Umbilical cord (tissue), 2 donors: ENCODE data around the gene GNAL. TPM values are rescaled to one million over a fixed set of nuclear protein-coding genes. Genes with fewer than 3 reads are reported as not detected.
A peak's percentile ranks its signal among the peaks of the same experiment; 100 is the strongest.
"Not testable (repeated sequence)": the region's sequence is repeated elsewhere in the genome, so short reads cannot be mapped to it uniquely, and the experiment has no call there.

Experiments
- DNase-seq: peaks from one replicate; pipeline ENCODE4 v3.0.0-alpha.2; 2015; ENCODE audit warnings: low spot score
- total RNA-seq: library from RNA; depleted of rRNA; stranded (reverse); fragments of >200 nt; gene quantifications from one replicate; pipeline ENCODE4 v1.2.3, GENCODE V29; 2014; ENCODE audit warnings: low replicate concordance; ENCODE audit not compliant: insufficient read depth

Gene GNAL
- total RNA-seq, 1 donor from 2014 or later: 2.9 TPM

- no peak for DNase-seq
These were observed 217.1 kb downstream of the GNAL start for GRCh38 chr18:11906176-11906575.

- DNase-seq: no peak
These were observed 218.1 kb downstream of the GNAL start for GRCh38 chr18:11906926-11907874.

- peak; percentile 92 for DNase-seq
These were observed 219.4 kb downstream of the GNAL start, which contains the start of gene MPPE1 for GRCh38 chr18:11908182-11909060. Gene MPPE1, minus strand, starts transcription at chr18:11908317. Its CDS starts 11,053 bp downstream, at chr18:11897264.

- DNase-seq: no peak
These were observed 220.0 kb downstream of the GNAL start for GRCh38 chr18:11909061-11909455.

GRCh38 chr18:11909591-11910026 is 220.5 kb downstream of the GNAL start:
- DNase-seq: no peak

GRCh38 chr18:11916880-11917279 is 227.8 kb downstream of the GNAL start:
- not testable (repeated sequence) for DNase-seq

GRCh38 chr18:11919522-11919921 is 230.5 kb downstream of the GNAL start:
- not testable (repeated sequence) for DNase-seq

- no peak for DNase-seq
These were observed 234.4 kb downstream of the GNAL start for GRCh38 chr18:11923450-11923849.

GRCh38 chr18:11925800-11926481 is 236.9 kb downstream of the GNAL start:
- DNase-seq: no peak

- no peak for DNase-seq
These were observed 238.4 kb downstream of the GNAL start for GRCh38 chr18:11927497-11927896.

GRCh38 chr18:11932393-11932792 is 243.3 kb downstream of the GNAL start:
- no peak for DNase-seq

Other genes with a start within 250 kb of the GNAL start
- gene SLC35G4, start 79.7 kb upstream of the GNAL start, total RNA-seq: not detected
- gene CHMP1B, start 162.1 kb downstream of the GNAL start, total RNA-seq: 46.7 TPM
- 31.3 TPM for gene MPPE1, start 219.1 kb downstream of the GNAL start, total RNA-seq